ENCODE results near the gene FSIP1. TPM values are rescaled to one million over a fixed set of nuclear protein-coding genes. Genes with fewer than 3 reads are reported as not detected.
A peak's percentile ranks its signal among the peaks of the same experiment; 100 is the strongest.
"Not testable (repeated sequence)": the region's sequence is repeated elsewhere in the genome, so short reads cannot be mapped to it uniquely, and the experiment has no call there.

The FSIP1 gene
- under 1 TPM; 0.58 to 0.60 TPM for total RNA-seq

DNA sequence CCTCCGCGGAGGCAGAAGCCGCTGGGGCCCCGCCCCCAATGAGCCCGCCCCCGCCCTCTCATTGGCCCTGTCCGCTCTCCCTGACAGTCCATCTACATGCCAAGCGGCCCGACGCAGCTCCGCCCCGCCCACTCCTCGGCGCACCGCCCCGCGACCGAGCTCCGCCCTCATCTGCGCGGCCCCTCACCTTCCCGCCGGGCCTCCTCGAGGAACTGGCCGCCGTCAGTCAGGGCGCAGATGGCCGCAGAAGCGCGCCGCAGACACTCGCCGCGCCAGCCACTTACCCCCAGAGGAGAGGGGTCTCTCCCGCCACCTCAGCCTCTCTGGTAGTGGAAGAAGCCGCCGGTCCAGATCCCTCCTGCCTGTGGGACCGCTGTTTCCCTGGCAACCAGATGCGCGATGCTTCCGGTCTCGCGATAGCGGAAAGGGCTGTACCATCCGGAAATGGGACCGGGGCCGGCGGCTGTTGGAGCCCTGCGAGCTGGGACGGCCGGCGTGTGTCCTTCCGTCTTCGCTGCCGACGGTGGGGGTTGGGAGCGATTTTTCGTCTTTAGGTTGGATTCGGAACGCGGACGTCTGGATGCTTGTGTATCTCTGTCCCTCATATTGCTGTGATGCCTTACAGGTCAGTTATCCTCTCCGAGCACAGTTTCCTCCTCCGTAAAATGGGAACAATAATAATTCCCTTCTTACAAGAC, at the start of gene FSIP1:
Gene FSIP1 (minus strand): TSS at position 401 of the 698 bp plus-strand sequence. CDS start 6,317 bp downstream, outside the sequence.
- Mint-ChIP-seq H3K36me3 (ENCODE audit: insufficient read depth in 2 of 2) (peaks cover 1% of the 10 kb centered on the region in 2 donors), H3K27me3 (ENCODE audit: low read depth) (no peaks in the 10 kb centered on the region), H3K4me3 (peak within 1 kb of the TSS; percentile 86 to 92), H3K27ac (peak within 1 kb of the TSS; percentile 72), H3K4me1 (ENCODE audit: low read depth) (peaks cover 50% of the 10 kb centered on the region), H3K9me3 (no peaks in the 10 kb centered on the region)
- peak; percentile 97 for DNase-seq
- peak; percentile 99 for ATAC-seq (replicated peaks in 1 of 2)

DNA sequence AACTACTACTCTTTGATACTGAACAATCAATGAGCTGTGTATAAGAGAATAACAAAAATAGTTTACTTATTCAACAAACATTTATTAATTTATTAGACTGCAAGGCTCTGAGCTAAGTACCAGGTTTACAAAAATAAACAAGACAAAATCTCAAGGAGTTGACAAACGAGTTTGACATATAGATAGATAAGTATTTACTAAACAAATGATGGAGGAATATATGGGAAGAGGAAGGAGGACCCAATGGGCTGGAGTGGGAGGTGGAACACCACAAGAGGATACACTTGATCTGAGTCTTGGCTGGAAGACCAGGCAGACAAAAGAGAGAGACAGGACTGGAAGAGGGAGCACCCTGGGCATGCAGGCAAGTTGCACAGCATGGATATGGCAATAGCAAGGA, 47.5 kb upstream of the FSIP1 start:
- Mint-ChIP-seq H3K27me3 (ENCODE audit: low read depth) (peaks cover 22% of the 10 kb centered on the region), H3K4me1 (ENCODE audit: low read depth) (no peaks in the 10 kb centered on the region), H3K9me3 (no peaks in the 10 kb centered on the region), H3K36me3 (ENCODE audit: insufficient read depth in 2 of 2) (no peaks in the 10 kb centered on the region), H3K4me3 (no peak overlapping the region), H3K27ac (no peak overlapping the region)
- no peak for DNase-seq
- ATAC-seq (replicated peaks in 1 of 2), result no peak

DNA sequence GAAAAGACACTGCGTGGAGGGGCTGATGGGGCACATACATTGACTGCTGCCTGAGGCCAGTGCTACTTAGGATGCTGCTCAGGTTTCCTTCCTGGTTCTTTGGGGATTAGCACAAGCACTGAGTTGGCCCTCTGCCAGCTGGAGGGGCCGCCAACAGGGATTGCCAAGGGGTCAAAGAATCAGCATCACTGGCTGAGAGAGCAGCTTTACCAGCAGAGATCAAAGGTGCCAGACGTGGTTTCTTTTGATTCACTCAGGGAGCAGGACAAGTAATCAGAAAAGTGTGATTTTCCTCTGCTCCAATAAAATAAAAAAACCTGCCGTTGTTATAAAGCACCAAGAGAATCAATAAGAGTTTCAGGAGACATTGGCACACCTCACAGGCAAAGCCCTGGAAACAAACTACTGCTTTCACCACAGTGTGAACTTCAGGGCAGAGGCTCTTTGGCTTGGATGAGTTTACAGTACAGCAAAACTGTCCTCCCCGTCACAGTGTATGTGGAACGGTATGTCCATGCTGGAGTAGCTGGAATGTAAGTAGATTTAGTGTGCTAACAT, 45.8 kb upstream of the FSIP1 start:
- DNase-seq (no peak), ATAC-seq (replicated peaks in 1 of 2) (no peak)
- H3K36me3 Mint-ChIP-seq (ENCODE audit: insufficient read depth in 2 of 2), result no peaks in the 10 kb centered on the region
- no peak overlapping the region for H3K4me3 Mint-ChIP-seq
- no peaks in the 10 kb centered on the region for H3K9me3 Mint-ChIP-seq
- H3K27me3 Mint-ChIP-seq (ENCODE audit: low read depth), result peaks cover 22% of the 10 kb centered on the region
- no peaks in the 10 kb centered on the region for H3K4me1 Mint-ChIP-seq (ENCODE audit: low read depth)
- no peak overlapping the region for H3K27ac Mint-ChIP-seq

DNA sequence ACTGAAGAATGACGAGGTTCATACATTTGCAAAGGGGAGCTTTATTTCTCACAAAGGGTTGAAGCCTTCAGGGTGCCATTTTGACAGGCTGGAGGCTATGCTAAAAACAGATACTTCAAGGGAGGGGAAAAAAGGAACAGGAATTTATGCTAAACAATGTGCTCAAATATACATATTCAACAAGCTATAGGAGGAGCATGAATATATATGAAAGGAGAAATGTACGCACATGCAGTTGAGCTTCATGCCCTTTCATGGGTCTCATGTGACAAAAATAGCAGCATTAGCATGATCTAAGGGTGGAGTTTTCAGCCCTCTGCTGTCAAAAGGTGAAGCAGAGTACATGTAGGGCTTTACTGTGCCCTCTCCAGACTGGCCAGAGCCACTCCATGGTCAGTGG, 44.3 kb upstream of the FSIP1 start:
- Mint-ChIP-seq H3K4me1 (ENCODE audit: low read depth) (no peaks in the 10 kb centered on the region), H3K9me3 (no peaks in the 10 kb centered on the region), H3K27me3 (ENCODE audit: low read depth) (peaks cover 22% of the 10 kb centered on the region), H3K36me3 (ENCODE audit: insufficient read depth in 2 of 2) (no peaks in the 10 kb centered on the region), H3K27ac (no peak overlapping the region), H3K4me3 (no peak overlapping the region)
- no peak for DNase-seq
- no peak for ATAC-seq (replicated peaks in 1 of 2)

DNA sequence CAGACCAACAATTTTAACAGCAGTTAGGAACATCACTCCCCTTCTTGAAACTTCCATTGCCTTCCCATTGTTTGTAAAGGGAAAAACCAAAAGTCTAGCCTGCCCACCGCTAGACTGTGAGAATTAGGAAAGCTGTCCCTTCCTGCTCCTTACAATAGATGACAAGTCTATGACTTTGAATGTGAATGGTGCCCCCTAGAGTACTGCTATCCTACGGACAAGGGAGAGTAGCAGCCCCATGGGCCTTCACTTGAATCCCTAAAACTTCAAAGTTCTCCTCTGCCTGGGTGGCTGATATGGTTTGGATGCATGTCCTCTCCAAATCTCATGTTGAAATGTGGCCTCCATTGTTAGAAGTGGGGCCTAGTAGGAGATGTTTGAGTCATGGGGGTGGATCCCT, 41.0 kb upstream of the FSIP1 start:
- no peak for DNase-seq

DNA sequence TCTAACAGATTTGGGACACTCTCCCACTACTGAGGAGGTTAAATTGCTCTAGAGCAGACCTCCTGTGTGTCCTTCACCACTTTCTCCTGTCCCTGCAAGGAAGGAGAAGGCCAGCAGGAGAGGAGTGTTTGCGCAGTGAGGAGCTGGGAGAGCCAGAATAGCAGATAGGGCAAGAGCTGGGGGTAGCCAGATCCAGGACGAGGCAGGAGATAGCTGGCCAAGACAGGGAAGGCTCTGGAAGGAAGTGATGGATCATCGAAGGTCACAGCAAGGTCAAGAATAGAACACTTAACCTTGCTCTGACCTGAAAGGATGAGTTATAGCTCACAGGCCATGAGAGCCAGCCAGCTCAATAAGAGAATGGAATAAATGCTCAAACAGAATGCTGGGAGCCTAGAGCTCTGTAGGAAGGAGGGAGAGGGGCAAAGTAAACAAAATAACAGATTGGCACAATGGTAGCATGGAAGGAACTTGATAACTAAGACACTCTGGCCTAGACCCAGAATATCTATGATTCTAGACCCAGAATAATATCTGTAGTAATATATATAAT, 37.5 kb upstream of the FSIP1 start:
- H3K9me3 Mint-ChIP-seq, result no peaks in the 10 kb centered on the region
- H3K36me3 Mint-ChIP-seq (ENCODE audit: insufficient read depth in 2 of 2), result no peaks in the 10 kb centered on the region
- no peaks in the 10 kb centered on the region for H3K4me1 Mint-ChIP-seq (ENCODE audit: low read depth)
- DNase-seq, result no peak
- no peak overlapping the region for H3K27ac Mint-ChIP-seq
- H3K27me3 Mint-ChIP-seq (ENCODE audit: low read depth), result no peaks in the 10 kb centered on the region
- ATAC-seq (replicated peaks in 1 of 2), result no peak
- H3K4me3 Mint-ChIP-seq, result no peak overlapping the region

More for the DNA sequence above, 41.0 kb upstream of the FSIP1 start:
- Mint-ChIP-seq H3K27me3 (ENCODE audit: low read depth) (peaks cover 5% of the 10 kb centered on the region), H3K9me3 (no peaks in the 10 kb centered on the region), H3K4me3 (no peak overlapping the region), H3K27ac (no peak overlapping the region), H3K4me1 (ENCODE audit: low read depth) (no peaks in the 10 kb centered on the region), H3K36me3 (ENCODE audit: insufficient read depth in 2 of 2) (no peaks in the 10 kb centered on the region)
- ATAC-seq (replicated peaks in 1 of 2), result no peak

DNA sequence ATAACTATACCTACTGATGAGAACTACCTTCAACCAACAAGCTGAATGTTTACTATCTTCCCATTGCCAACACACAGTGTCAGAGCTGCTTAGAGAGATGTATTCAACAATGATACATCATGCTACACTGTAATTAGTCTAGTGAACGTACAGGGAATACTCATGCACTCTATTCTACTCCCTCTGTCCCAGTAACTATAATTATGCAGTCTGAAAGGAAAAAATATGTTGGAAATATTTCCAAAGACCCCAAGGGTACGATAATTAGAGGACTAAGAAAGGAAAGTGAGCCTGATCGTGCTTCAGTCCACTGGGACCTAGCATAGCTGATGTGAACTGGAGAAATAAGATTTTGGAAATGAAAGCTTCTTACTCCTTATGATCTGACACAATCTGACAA, 36.9 kb upstream of the FSIP1 start:
- ATAC-seq (replicated peaks in 1 of 2) (no peak), DNase-seq (no peak)
- Mint-ChIP-seq H3K4me3 (no peak overlapping the region), H3K9me3 (no peaks in the 10 kb centered on the region), H3K27ac (no peak overlapping the region), H3K4me1 (ENCODE audit: low read depth) (no peaks in the 10 kb centered on the region), H3K27me3 (ENCODE audit: low read depth) (no peaks in the 10 kb centered on the region), H3K36me3 (ENCODE audit: insufficient read depth in 2 of 2) (no peaks in the 10 kb centered on the region)

DNA sequence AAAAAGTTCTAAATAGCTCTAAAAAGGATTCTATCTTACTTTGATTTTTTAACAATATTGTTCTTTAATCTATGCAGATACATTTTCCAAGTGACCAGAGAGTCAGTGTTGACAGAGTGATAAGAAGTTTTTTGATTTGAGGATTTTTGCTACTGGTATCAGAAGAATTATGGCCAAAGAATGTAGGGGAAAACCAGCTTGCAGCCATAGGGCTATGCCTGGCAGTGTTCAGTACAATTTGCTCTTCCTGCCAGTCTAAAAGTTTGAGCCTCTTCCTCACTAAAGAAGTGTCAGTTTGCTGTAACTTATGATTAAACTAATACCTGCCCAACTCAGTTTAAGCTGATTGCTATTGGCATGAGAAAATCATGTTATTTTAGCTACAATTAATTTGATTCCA, 35.3 kb upstream of the FSIP1 start:
- no peak for DNase-seq
- Mint-ChIP-seq H3K9me3 (no peaks in the 10 kb centered on the region), H3K4me1 (ENCODE audit: low read depth) (no peaks in the 10 kb centered on the region), H3K36me3 (ENCODE audit: insufficient read depth in 2 of 2) (no peaks in the 10 kb centered on the region), H3K27ac (no peak overlapping the region), H3K27me3 (ENCODE audit: low read depth) (no peaks in the 10 kb centered on the region), H3K4me3 (no peak overlapping the region)
- no peak for ATAC-seq (replicated peaks in 1 of 2)

DNA sequence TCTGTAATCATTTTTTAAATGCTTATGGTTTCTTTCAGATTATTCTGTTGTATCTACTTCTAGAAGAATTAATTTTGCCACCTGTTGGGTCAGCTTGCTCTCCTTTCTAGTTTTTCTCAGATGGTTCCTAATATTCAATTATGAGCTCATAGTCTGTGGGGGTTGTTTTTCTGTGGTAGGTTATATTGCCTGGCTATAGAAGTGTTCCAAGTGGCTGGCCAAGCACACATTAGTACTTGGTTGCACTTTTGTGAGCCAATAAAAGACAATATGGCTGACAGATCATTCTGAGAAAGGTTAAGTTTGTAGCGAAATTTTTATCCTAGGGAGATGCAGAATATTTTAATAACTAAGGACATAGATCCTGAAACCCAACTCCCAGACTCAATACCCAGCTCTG, 31.8 kb upstream of the FSIP1 start:
- peaks cover under 1% of the 10 kb centered on the region for H3K27me3 Mint-ChIP-seq (ENCODE audit: low read depth)
- no peak for DNase-seq
- no peak overlapping the region for H3K4me3 Mint-ChIP-seq
- H3K9me3 Mint-ChIP-seq, result no peaks in the 10 kb centered on the region
- H3K36me3 Mint-ChIP-seq (ENCODE audit: insufficient read depth in 2 of 2), result no peaks in the 10 kb centered on the region
- no peaks in the 10 kb centered on the region for H3K4me1 Mint-ChIP-seq (ENCODE audit: low read depth)
- H3K27ac Mint-ChIP-seq, result no peak overlapping the region
- no peak for ATAC-seq (replicated peaks in 1 of 2)

DNA sequence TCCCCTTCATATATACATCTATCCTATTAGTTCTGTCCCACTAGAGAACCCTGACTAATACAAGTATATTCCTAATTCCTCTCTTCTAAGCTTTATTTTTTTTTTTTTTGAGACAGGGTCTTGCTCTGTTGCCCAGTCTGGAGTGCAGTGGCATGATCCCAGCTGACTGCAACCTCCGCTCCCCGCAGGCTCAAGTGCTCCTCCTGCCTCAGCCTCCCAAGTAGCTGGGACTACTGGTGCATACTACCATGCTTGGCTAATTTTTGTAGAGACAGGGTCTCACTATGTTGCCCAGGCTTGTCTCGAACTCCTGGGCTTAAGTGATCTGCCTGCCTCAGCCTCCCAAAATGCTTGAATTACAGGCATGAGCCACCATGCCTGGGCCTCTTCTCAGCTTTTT, 30.0 kb upstream of the FSIP1 start:
- not testable (repeated sequence) for H3K27ac Mint-ChIP-seq; H3K36me3 Mint-ChIP-seq (ENCODE audit: insufficient read depth in 2 of 2); H3K9me3 Mint-ChIP-seq; H3K4me3 Mint-ChIP-seq; ATAC-seq (replicated peaks in 1 of 2); DNase-seq; H3K4me1 Mint-ChIP-seq (ENCODE audit: low read depth)
- H3K27me3 Mint-ChIP-seq (ENCODE audit: low read depth), result peaks cover 18% of the 10 kb centered on the region

DNA sequence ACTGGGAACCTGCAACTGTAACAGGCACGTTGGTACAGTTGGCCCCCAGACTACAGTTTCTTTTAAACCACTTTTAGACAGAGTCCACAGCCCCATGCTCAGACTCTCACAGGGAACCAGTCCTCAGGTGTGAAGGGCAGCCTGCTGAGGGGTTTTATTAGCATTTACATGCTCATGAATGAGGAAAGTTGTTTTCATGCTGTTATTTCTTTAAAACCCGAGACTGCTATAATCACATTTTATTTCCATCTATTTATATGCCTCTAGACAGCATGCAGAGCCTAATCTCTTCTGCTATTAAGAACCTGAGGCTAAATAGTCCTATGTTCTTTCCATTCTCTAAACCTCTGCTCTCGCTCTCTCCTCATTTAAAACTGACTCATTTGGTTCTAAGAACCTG, 26.3 kb upstream of the FSIP1 start:
- no peaks in the 10 kb centered on the region for H3K4me1 Mint-ChIP-seq (ENCODE audit: low read depth)
- H3K9me3 Mint-ChIP-seq, result no peaks in the 10 kb centered on the region
- no peak overlapping the region for H3K27ac Mint-ChIP-seq

DNA sequence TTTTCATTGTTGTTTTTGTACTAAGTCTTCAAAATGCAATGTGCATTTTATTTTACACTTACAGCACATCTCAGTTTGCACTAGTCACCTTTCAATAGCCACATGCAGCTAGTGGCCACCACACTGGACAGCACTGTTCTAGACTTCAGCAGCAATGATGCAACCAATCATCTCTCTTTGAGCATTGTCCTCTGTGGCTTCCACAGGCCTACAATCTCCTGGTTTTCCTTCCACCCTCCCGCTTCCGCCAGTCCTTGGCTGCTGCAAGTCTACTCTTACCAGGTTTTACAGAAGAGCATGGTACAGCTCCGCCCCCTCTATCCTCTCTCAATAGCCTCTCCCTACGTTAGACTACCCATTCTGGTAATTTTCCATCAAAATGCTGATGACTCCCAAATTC, 25.1 kb upstream of the FSIP1 start:
- Mint-ChIP-seq H3K4me3 (no peak overlapping the region), H3K27ac (no peak overlapping the region), H3K36me3 (ENCODE audit: insufficient read depth in 2 of 2) (no peaks in the 10 kb centered on the region), H3K27me3 (ENCODE audit: low read depth) (peaks cover 18% of the 10 kb centered on the region), H3K9me3 (no peaks in the 10 kb centered on the region), H3K4me1 (ENCODE audit: low read depth) (no peaks in the 10 kb centered on the region)
- DNase-seq (no peak), ATAC-seq (replicated peaks in 1 of 2) (no peak)

More for the DNA sequence above, 26.3 kb upstream of the FSIP1 start:
- H3K4me3 Mint-ChIP-seq, result no peak overlapping the region
- H3K27me3 Mint-ChIP-seq (ENCODE audit: low read depth), result peaks cover 18% of the 10 kb centered on the region
- ATAC-seq (replicated peaks in 1 of 2) (no peak), DNase-seq (no peak)
- no peaks in the 10 kb centered on the region for H3K36me3 Mint-ChIP-seq (ENCODE audit: insufficient read depth in 2 of 2)

DNA sequence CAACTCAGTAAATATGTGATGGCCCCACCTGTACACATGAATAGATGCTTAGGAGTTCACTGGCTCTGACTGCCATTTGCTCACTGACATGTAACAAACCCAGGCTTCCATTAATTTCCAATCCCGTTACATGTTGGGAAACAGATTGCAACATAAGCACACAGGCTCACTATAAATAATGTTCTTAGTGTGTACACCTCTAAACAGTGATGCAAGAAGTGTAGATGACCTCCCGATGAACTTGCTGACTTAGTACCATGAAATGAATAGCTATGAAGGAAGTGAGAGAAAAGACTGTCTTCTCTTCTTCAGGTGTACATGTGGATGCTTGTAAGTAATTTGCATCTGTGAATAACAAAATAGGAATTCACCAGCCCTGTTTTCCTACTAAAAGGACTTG, 21.4 kb upstream of the FSIP1 start:
- H3K4me1 Mint-ChIP-seq (ENCODE audit: low read depth), result no peaks in the 10 kb centered on the region
- H3K9me3 Mint-ChIP-seq, result no peaks in the 10 kb centered on the region
- no peak overlapping the region for H3K4me3 Mint-ChIP-seq
- H3K27me3 Mint-ChIP-seq (ENCODE audit: low read depth), result peaks cover 30% of the 10 kb centered on the region
- H3K27ac Mint-ChIP-seq, result no peak overlapping the region
- no peak for DNase-seq
- H3K36me3 Mint-ChIP-seq (ENCODE audit: insufficient read depth in 2 of 2), result no peaks in the 10 kb centered on the region
- ATAC-seq (replicated peaks in 1 of 2), result no peak

DNA sequence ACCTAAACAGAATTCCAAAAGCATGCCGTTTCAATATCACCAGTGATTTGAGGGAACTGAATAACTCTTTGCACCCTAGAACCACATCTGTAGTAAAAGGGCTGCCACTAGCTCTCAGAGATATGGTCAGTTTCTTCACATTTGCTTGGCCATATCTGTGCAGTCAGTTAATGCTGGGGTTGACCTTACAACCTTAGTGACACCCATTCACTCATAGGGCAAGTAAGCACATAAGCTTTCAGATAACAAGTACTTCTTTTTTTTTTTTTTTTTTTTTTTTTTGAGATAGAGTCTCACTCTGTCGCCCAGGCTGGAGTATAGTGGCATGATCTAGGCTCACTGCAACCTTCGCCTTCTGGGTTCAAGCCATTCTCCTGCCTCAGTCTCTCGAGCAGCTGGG, 20.4 kb upstream of the FSIP1 start:
- Mint-ChIP-seq H3K9me3 (no peaks in the 10 kb centered on the region), H3K36me3 (ENCODE audit: insufficient read depth in 2 of 2) (no peaks in the 10 kb centered on the region), H3K27ac (no peak overlapping the region), H3K4me3 (no peak overlapping the region), H3K4me1 (ENCODE audit: low read depth) (no peaks in the 10 kb centered on the region), H3K27me3 (ENCODE audit: low read depth) (peaks cover 20% of the 10 kb centered on the region)
- no peak for DNase-seq
- ATAC-seq (replicated peaks in 1 of 2), result no peak

Data from activated T-cell treated with anti-CD3 and anti-CD28 coated beads, Interleukin-2, amount 50 U/mL, for 72 hours (primary cell).